Measurements from ENCODE around the gene HRG. TPM values are rescaled to one million over a fixed set of nuclear protein-coding genes. Genes with fewer than 3 reads are reported as not detected.

The HRG gene, protein sequence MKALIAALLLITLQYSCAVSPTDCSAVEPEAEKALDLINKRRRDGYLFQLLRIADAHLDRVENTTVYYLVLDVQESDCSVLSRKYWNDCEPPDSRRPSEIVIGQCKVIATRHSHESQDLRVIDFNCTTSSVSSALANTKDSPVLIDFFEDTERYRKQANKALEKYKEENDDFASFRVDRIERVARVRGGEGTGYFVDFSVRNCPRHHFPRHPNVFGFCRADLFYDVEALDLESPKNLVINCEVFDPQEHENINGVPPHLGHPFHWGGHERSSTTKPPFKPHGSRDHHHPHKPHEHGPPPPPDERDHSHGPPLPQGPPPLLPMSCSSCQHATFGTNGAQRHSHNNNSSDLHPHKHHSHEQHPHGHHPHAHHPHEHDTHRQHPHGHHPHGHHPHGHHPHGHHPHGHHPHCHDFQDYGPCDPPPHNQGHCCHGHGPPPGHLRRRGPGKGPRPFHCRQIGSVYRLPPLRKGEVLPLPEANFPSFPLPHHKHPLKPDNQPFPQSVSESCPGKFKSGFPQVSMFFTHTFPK
- total RNA-seq (2013), result not detected
- polyA plus RNA-seq, result not detected
- polyA minus RNA-seq, result not detected in 2 replicates
- total RNA-seq, result 0 to 1.2 (median 0.03) reads per million in 11 experiments

DNA sequence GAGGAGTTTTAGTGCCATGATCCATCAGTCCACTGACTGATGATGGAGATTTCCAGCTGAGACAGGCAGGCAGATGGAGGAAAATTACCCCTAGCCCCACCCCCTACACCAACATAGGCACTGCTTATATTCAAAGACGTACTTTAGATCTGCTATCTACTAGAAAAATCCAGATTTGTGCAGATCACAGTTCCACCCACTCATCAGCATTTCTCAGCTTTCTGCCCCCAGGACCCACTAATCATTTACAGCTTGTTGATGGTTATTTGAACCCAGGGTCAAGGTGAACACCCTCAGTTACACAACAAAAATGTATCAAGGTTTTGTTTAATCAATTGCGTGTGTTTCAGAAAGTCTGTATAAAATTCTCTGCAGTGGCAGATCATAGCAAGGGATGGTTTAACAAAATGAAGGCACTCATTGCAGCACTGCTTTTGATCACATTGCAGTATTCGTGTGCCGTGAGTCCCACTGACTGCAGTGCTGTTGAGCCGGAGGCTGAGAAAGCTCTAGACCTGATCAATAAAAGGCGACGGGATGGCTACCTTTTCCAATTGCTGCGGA, at the start of gene HRG:
Gene HRG, plus strand, starts transcription at position 390 of the 564 bp plus-strand sequence. Its CDS starts 18 bp downstream, at position 408.
- Histone ChIP-seq H3K27me3 (ENCODE audit: control insufficient read depth in 2 of 2, insufficient read depth in 2 of 2, low read length in 2 of 2) (peaks cover 2 to 7% of the 10 kb centered on the region in 2 donors), H2AFZ (ENCODE audit: insufficient read depth, low read depth, low read length, poor library complexity, severe bottlenecking) (no peak within 1 kb of the TSS), H3K27ac (ENCODE audit: low read depth in 1 of 2, low read length in 2 of 2) (no peak within 1 kb of the TSS), H3K9ac (ENCODE audit: insufficient read depth, low read length, poor library complexity, severe bottlenecking) (no peak within 1 kb of the TSS), H3K36me3 (replicated peaks in 1 of 2; ENCODE audit: control insufficient read depth in 1 of 2, insufficient read depth in 2 of 2, low read length in 2 of 2) (no peaks in the 10 kb centered on the region), H3K4me2 (replicated peaks; ENCODE audit: extremely low read depth, low read length, poor library complexity, severe bottlenecking) (no peak within 1 kb of the TSS), H3K4me1 (ENCODE audit: control insufficient read depth in 1 of 2, insufficient read depth in 2 of 2, low read length in 2 of 2) (no peaks in the 10 kb centered on the region), H3K79me2 (ENCODE audit: insufficient read depth, low read length) (no peaks in the 10 kb centered on the region), H4K20me1 (ENCODE audit: insufficient read depth, low read length) (no peaks in the 10 kb centered on the region), H3K9me3 (replicated peaks in 1 of 2; ENCODE audit: control insufficient read depth in 1 of 2, insufficient read depth in 1 of 2, low read length in 2 of 2) (no peaks in the 10 kb centered on the region), H3K4me3 (replicated peaks in 1 of 3; ENCODE audit: low read depth in 2 of 3, low read length in 3 of 3) (no peak within 1 kb of the TSS)
- TF ChIP-seq, protein P1, sequence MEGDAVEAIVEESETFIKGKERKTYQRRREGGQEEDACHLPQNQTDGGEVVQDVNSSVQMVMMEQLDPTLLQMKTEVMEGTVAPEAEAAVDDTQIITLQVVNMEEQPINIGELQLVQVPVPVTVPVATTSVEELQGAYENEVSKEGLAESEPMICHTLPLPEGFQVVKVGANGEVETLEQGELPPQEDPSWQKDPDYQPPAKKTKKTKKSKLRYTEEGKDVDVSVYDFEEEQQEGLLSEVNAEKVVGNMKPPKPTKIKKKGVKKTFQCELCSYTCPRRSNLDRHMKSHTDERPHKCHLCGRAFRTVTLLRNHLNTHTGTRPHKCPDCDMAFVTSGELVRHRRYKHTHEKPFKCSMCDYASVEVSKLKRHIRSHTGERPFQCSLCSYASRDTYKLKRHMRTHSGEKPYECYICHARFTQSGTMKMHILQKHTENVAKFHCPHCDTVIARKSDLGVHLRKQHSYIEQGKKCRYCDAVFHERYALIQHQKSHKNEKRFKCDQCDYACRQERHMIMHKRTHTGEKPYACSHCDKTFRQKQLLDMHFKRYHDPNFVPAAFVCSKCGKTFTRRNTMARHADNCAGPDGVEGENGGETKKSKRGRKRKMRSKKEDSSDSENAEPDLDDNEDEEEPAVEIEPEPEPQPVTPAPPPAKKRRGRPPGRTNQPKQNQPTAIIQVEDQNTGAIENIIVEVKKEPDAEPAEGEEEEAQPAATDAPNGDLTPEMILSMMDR (IDR thresholded peaks at IDR 0.05), result no peak
- intact Hi-C loops (cut with micrococcal nuclease), result no loop called here
- 99% methylated on average over 8 of the region's 8 CpGs for WGBS (ENCODE audit: insufficient coverage)
- peaks cover 11 to 20% (median 19%) of the 10 kb centered on the region in 3 donors for H3K27me3 Mint-ChIP-seq (ENCODE audit: low read depth in 3 of 3)
- H3K27ac Mint-ChIP-seq, result no peak within 1 kb of the TSS
- no peaks in the 10 kb centered on the region for H3K9me3 Mint-ChIP-seq
- H3K36me3 Mint-ChIP-seq, result no peaks in the 10 kb centered on the region
- H3K4me1 Mint-ChIP-seq, result peaks cover 5% of the 10 kb centered on the region
- DNase-seq, result no peak
- no peak within 1 kb of the TSS for H3K4me3 Mint-ChIP-seq

DNA sequence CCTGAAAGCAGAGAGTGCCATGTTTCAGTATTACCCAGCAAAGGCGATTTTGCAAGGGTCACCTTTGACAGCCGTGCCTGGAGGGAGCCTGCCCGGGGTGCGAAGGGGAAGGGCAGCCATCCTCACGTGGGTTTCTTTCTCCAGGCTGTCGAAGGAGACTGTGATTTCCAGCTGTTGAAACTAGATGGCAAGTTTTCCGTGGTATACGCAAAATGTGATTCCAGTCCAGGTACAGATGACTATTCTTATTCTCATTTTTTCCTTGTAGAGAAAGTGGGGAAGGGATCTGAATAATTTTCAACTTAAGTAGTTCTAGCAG, 49.6 kb upstream of the HRG start:
- Mint-ChIP-seq H3K27me3 (ENCODE audit: low read depth in 3 of 3) (peaks cover 27 to 41% (median 37%) of the 10 kb centered on the region in 3 donors), H3K9me3 (no peaks in the 10 kb centered on the region), H3K4me3 (no peak overlapping the region), H3K27ac (no peak overlapping the region), H3K36me3 (no peaks in the 10 kb centered on the region), H3K4me1 (peaks cover 18% of the 10 kb centered on the region)
- Histone ChIP-seq H3K4me2 (replicated peaks; ENCODE audit: extremely low read depth, low read length, poor library complexity, severe bottlenecking) (no peak overlapping the region), H3K79me2 (ENCODE audit: insufficient read depth, low read length) (no peaks in the 10 kb centered on the region), H3K27ac (ENCODE audit: low read depth in 1 of 2, low read length in 2 of 2) (no peak overlapping the region), H3K4me3 (replicated peaks in 1 of 3; ENCODE audit: low read depth in 2 of 3, low read length in 3 of 3) (no peak overlapping the region), H3K36me3 (replicated peaks in 1 of 2; ENCODE audit: control insufficient read depth in 1 of 2, insufficient read depth in 2 of 2, low read length in 2 of 2) (no peaks in the 10 kb centered on the region), H3K9me3 (replicated peaks in 1 of 2; ENCODE audit: control insufficient read depth in 1 of 2, insufficient read depth in 1 of 2, low read length in 2 of 2) (no peaks in the 10 kb centered on the region), H2AFZ (ENCODE audit: insufficient read depth, low read depth, low read length, poor library complexity, severe bottlenecking) (peak overlapping the region; percentile 76), H4K20me1 (ENCODE audit: insufficient read depth, low read length) (no peaks in the 10 kb centered on the region), H3K9ac (ENCODE audit: insufficient read depth, low read length, poor library complexity, severe bottlenecking) (no peak overlapping the region), H3K4me1 (ENCODE audit: control insufficient read depth in 1 of 2, insufficient read depth in 2 of 2, low read length in 2 of 2) (peaks cover 6 to 10% of the 10 kb centered on the region in 2 donors), H3K27me3 (ENCODE audit: control insufficient read depth in 2 of 2, insufficient read depth in 2 of 2, low read length in 2 of 2) (peaks cover 13 to 34% of the 10 kb centered on the region in 2 donors)
- DNase-seq, result no peak
- 87% methylated on average over 6 of the region's 8 CpGs for WGBS (ENCODE audit: insufficient coverage)
- TF ChIP-seq, protein P1 (IDR thresholded peaks at IDR 0.05), result no peak
- intact Hi-C loops (cut with micrococcal nuclease), result loop anchor here (2.0 to 10.0 kb wide), 3 partner anchors 205 to 634 kb away; no protein-coding TSS in a partner anchor
